ENCODE data around the gene PRRX2. TPM values are rescaled to one million over a fixed set of nuclear protein-coding genes. Genes with fewer than 3 reads are reported as not detected.

Gene PRRX2
- total RNA-seq, 1 experiment from 2014 or later, result 10.7 TPM

GRCh38 chr9:129646654-129647053 lies 18.8 kb upstream of the PRRX2 start:
- no peaks in the 10 kb centered on the region for H3K36me3 Mint-ChIP-seq
- POLR2A ChIA-PET, result no interaction called here
- H3K9me3 Mint-ChIP-seq, result peaks cover 8% of the 10 kb centered on the region
- H3K27ac Mint-ChIP-seq, result no peak overlapping the region
- CTCF ChIA-PET, result interaction anchor here (0.6 to 1.4 kb wide), 4 partner anchors 18 to 158 kb away, joined by 3 to 6 read pairs (median 3); partner anchors contain the start of gene NTMT1
- no peak for ATAC-seq
- TF ChIP-seq SOX15 (CRISPR knock-in tag; IDR thresholded peaks at IDR 0.05) (no peak), RORB (CRISPR knock-in tag; IDR thresholded peaks at IDR 0.05) (no peak), EMX1 (CRISPR knock-in tag; IDR thresholded peaks at IDR 0.05) (no peak)
- TF ChIP-seq, protein P1, sequence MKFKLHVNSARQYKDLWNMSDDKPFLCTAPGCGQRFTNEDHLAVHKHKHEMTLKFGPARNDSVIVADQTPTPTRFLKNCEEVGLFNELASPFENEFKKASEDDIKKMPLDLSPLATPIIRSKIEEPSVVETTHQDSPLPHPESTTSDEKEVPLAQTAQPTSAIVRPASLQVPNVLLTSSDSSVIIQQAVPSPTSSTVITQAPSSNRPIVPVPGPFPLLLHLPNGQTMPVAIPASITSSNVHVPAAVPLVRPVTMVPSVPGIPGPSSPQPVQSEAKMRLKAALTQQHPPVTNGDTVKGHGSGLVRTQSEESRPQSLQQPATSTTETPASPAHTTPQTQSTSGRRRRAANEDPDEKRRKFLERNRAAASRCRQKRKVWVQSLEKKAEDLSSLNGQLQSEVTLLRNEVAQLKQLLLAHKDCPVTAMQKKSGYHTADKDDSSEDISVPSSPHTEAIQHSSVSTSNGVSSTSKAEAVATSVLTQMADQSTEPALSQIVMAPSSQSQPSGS (CRISPR knock-in tag; IDR thresholded peaks at IDR 0.05; ENCODE audit: borderline replicate concordance, low read depth), result no peak
- no peaks in the 10 kb centered on the region; the same call in 1 of the 2 replicates for H3K27me3 Mint-ChIP-seq (ENCODE audit: low read depth)
- no peak for DNase-seq (ENCODE audit: low spot score)
- peaks cover 3% of the 10 kb centered on the region; the same call in 1 of the 2 replicates for H3K4me1 Mint-ChIP-seq
- H3K4me3 Mint-ChIP-seq, result no peak overlapping the region

- no peak for DNase-seq (ENCODE audit: low spot score)
- H3K27me3 Mint-ChIP-seq (ENCODE audit: low read depth), result no peaks in the 10 kb centered on the region; the same call in 1 of the 2 replicates
- ATAC-seq, result no peak
- peaks cover 8% of the 10 kb centered on the region for H3K9me3 Mint-ChIP-seq
- TF ChIP-seq ZNF423 (CRISPR knock-in tag; IDR thresholded peaks at IDR 0.05) (no peak), NFYB (CRISPR knock-in tag; conservative IDR thresholded peaks at IDR 0.05; ENCODE audit: low read depth) (no peak), ZNF138 (CRISPR knock-in tag; conservative IDR thresholded peaks at IDR 0.05) (no peak), NR2C2 (CRISPR knock-in tag; IDR thresholded peaks at IDR 0.05) (no peak), PRRX2 (CRISPR knock-in tag; IDR thresholded peaks at IDR 0.05) (no peak), MXD4 (CRISPR knock-in tag; IDR thresholded peaks at IDR 0.05; ENCODE audit: borderline replicate concordance) (no peak), ZNF317 (CRISPR knock-in tag; IDR thresholded peaks at IDR 0.05; ENCODE audit: borderline replicate concordance, low read depth) (no peak), TP53 (CRISPR knock-in tag; IDR thresholded peaks at IDR 0.05) (no peak), NFE2L1 (CRISPR knock-in tag; IDR thresholded peaks at IDR 0.05) (no peak), GABPB1 (CRISPR knock-in tag; IDR thresholded peaks at IDR 0.05) (no peak)
- TF ChIP-seq, protein P2, sequence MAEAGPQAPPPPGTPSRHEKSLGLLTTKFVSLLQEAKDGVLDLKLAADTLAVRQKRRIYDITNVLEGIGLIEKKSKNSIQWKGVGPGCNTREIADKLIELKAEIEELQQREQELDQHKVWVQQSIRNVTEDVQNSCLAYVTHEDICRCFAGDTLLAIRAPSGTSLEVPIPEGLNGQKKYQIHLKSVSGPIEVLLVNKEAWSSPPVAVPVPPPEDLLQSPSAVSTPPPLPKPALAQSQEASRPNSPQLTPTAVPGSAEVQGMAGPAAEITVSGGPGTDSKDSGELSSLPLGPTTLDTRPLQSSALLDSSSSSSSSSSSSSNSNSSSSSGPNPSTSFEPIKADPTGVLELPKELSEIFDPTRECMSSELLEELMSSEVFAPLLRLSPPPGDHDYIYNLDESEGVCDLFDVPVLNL (CRISPR knock-in tag; IDR thresholded peaks at IDR 0.05; ENCODE audit: borderline replicate concordance, low read depth), result no peak
- H3K27ac Mint-ChIP-seq, result no peak overlapping the region
- H3K4me3 Mint-ChIP-seq, result no peak overlapping the region
- POLR2A ChIA-PET, result no interaction called here
- CTCF ChIA-PET, result interaction anchor here (0.6 kb wide), 1 partner anchor 66 kb away, joined by 4 read pairs; no protein-coding TSS in a partner anchor
- no peaks in the 10 kb centered on the region for H3K4me1 Mint-ChIP-seq
- no peaks in the 10 kb centered on the region for H3K36me3 Mint-ChIP-seq
Measured at GRCh38 chr9:129647635-129648034, 17.8 kb upstream of the PRRX2 start.

GRCh38 chr9:129648092-129648763 lies 17.2 kb upstream of the PRRX2 start:
- POLR2A ChIA-PET, result no interaction called here
- no peak overlapping the region for H3K4me3 Mint-ChIP-seq
- no peaks in the 10 kb centered on the region; the same call in 1 of the 2 replicates for H3K27me3 Mint-ChIP-seq (ENCODE audit: low read depth)
- TF ChIP-seq, protein P3, sequence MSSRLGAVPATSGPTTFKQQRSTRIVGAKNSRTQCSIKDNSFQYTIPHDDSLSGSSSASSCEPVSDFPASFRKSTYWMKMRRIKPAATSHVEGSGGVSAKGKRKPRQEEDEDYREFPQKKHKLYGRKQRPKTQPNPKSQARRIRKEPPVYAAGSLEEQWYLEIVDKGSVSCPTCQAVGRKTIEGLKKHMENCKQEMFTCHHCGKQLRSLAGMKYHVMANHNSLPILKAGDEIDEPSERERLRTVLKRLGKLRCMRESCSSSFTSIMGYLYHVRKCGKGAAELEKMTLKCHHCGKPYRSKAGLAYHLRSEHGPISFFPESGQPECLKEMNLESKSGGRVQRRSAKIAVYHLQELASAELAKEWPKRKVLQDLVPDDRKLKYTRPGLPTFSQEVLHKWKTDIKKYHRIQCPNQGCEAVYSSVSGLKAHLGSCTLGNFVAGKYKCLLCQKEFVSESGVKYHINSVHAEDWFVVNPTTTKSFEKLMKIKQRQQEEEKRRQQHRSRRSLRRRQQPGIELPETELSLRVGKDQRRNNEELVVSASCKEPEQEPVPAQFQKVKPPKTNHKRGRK (CRISPR knock-in tag; IDR thresholded peaks at IDR 0.05; ENCODE audit: borderline replicate concordance), result no peak
- no peak for TF ChIP-seq ZNF219 (CRISPR knock-in tag; IDR thresholded peaks at IDR 0.05; ENCODE audit: borderline replicate concordance)
- no peak overlapping the region for H3K27ac Mint-ChIP-seq
- H3K4me1 Mint-ChIP-seq, result no peaks in the 10 kb centered on the region
- peaks cover 8% of the 10 kb centered on the region for H3K9me3 Mint-ChIP-seq
- no peak for ATAC-seq
- CTCF ChIA-PET, result no interaction called here
- DNase-seq (ENCODE audit: low spot score), result no peak
- no peaks in the 10 kb centered on the region for H3K36me3 Mint-ChIP-seq

Measured in WTC11 (cell line).